HCT116 (cell line): ENCODE measurements around the gene FBXW8. TPM values are rescaled to one million over a fixed set of nuclear protein-coding genes. Genes with fewer than 3 reads are reported as not detected.

Experiments
- ATAC-seq: fragments of 200-7000 bp; cut with Tn5 transposase; 2 replicates; pipeline ENCODE4 v1.9.1; 2020; ENCODE audit warnings: mild to moderate bottlenecking, moderate library complexity
- BruUV-seq: library from RNA; stranded (reverse); fragments of 400-500 nt; replicated peaks from 2 replicates; lab custom pipeline; 2021; lab: Mats Ljungman, UMichigan
- CTCF ChIA-PET: fragments of 300-600 bp; sonication (Branson Sonifier 250); formaldehyde crosslinking; loops from one replicate; lab custom pipeline; 2021; ENCODE audit warnings: antibody characterized with exemption; lab: Charles Lee
- POLR2A ChIA-PET: fragments of 300-600, 350-600 bp; sonication (Branson Sonifier 250); formaldehyde crosslinking; loops from one replicate; lab custom pipeline; 2021; ENCODE audit warnings: antibody characterized with exemption; lab: Charles Lee
- RAD21 ChIA-PET, 2 experiments: fragments of 300-600 bp; sonication (Branson Sonifier 250); formaldehyde crosslinking; loops; one replicate each; lab custom pipeline; 2023; ENCODE audit warnings: low total read pairs in 2 of 2; ENCODE audit not compliant: uncharacterized antibody in 2 of 2, unreplicated experiment in 2 of 2, low non-redundant PET in 1 of 2; lab: Charles Lee
- DNase-seq: peaks from one replicate; pipeline ENCODE4 v3.0.0-alpha.2; 2010; ENCODE audit warnings: low read depth, low spot score
- H2AFZ ChIP-seq: fragments of 200-600 bp; shearing (Covaris generic), sonication (generic); 2 replicates; pipeline ENCODE4 v1.6.1; 2017; ENCODE audit warnings: low read depth, mixed run types, mixed read lengths, antibody characterized with exemption, low read length; ENCODE audit not compliant: poor library complexity, severe bottlenecking
- H3K27ac ChIP-seq: 2 replicates; pipeline ENCODE4 v1.5.1; 2012; ENCODE audit warnings: low read depth, low read length
- H3K27me3 ChIP-seq: fragments of 200-600 bp; sonication (generic); 2 replicates; pipeline ENCODE4 v1.6.1; 2016; ENCODE audit warnings: mixed run types, low read length, mixed read lengths; ENCODE audit not compliant: insufficient read depth
- H3K36me3 ChIP-seq, 2 experiments: fragments of 200-500 bp in 1 of 2; fragments of 200-600 bp in 1 of 2; sonication (Bioruptor generic) in 1 of 2; sonication (generic) in 1 of 2; 2 replicates each; pipeline versions ENCODE4 v1.5.1 to v1.6.1; 2014 to 2016; ENCODE audit warnings: low read length in 2 of 2, inconsistent platforms in 1 of 2, mixed read lengths in 1 of 2, mixed run types in 1 of 2; ENCODE audit not compliant: insufficient read depth in 2 of 2, control insufficient read depth in 1 of 2
- H3K4me1 ChIP-seq, 2 experiments: fragments of 200-600 bp in 1 of 2; sonication (generic) in 1 of 2; 2 replicates each; pipeline versions ENCODE4 v1.5.1 to v1.6.1; 2012 to 2017; ENCODE audit warnings: low read length in 2 of 2, inconsistent platforms in 1 of 2, mild to moderate bottlenecking in 1 of 2, mixed read lengths in 1 of 2, mixed run types in 1 of 2, moderate library complexity in 1 of 2; ENCODE audit not compliant: insufficient read depth in 2 of 2, control insufficient read depth in 1 of 2
- H3K4me2 ChIP-seq: fragments of 200-600 bp; sonication (generic); 2 replicates; pipeline ENCODE4 v1.6.1; 2017; ENCODE audit warnings: mixed run types, low read length, mixed read lengths
- H3K4me3 ChIP-seq, 2 experiments: fragments of 200-600 bp in 1 of 2; sonication (generic) in 1 of 2; replicated peaks in 1 of 2; 2 replicates each; pipeline ENCODE4 v1.5.1; 2011 to 2016; ENCODE audit warnings: low read length in 2 of 2, control low read depth in 1 of 2, low read depth in 1 of 2, mild to moderate bottlenecking in 1 of 2, mixed read lengths in 1 of 2, mixed run types in 1 of 2
- H3K79me2 ChIP-seq: fragments of 200-600 bp; sonication (generic); 2 replicates; pipeline ENCODE4 v1.6.1; 2017; ENCODE audit warnings: mild to moderate bottlenecking, mixed run types, low read length, moderate library complexity, mixed read lengths; ENCODE audit not compliant: insufficient read depth
- H3K9ac ChIP-seq: fragments of 200-600 bp; sonication (generic); 2 replicates; pipeline ENCODE4 v1.6.1; 2016; ENCODE audit warnings: low read length, mixed read lengths
- H3K9me2 ChIP-seq: fragments of 200-600 bp; sonication (generic), shearing (Covaris generic); 2 replicates; pipeline ENCODE4 v1.6.1; 2017; ENCODE audit warnings: mixed run types, mild to moderate bottlenecking, moderate library complexity; ENCODE audit not compliant: insufficient read depth
- H3K9me3 ChIP-seq, 2 experiments: fragments of 200-500 bp in 1 of 2; fragments of 200-600 bp in 1 of 2; sonication (Bioruptor generic) in 1 of 2; sonication (generic) in 1 of 2; 2 replicates each; pipeline ENCODE4 v1.6.1; 2014 to 2017; ENCODE audit warnings: low read length in 2 of 2, mixed read lengths in 2 of 2, inconsistent platforms in 1 of 2, low read depth in 1 of 2, mild to moderate bottlenecking in 1 of 2, mixed run types in 1 of 2, moderate library complexity in 1 of 2; ENCODE audit not compliant: control insufficient read depth in 1 of 2, insufficient read depth in 1 of 2
- H4K20me1 ChIP-seq: fragments of 200-600 bp; sonication (generic), shearing (Covaris generic); 2 replicates; pipeline ENCODE4 v1.6.1; 2017; ENCODE audit warnings: mixed run types, mild to moderate bottlenecking, moderate library complexity; ENCODE audit not compliant: insufficient read depth
- CBX3 ChIP-seq: IDR thresholded peaks from 2 replicates; pipeline ENCODE4 v1.6.1; 2012; ENCODE audit warnings: low read depth
- CTCF ChIP-seq, 3 experiments: fragments of 200-600 bp in 1 of 3; sonication (generic) in 1 of 3; IDR thresholded peaks in 2 of 3; conservative IDR thresholded peaks in 1 of 3; 2 replicates each; pipeline ENCODE4 v1.5.1; 2012 to 2017; ENCODE audit warnings: low read depth in 2 of 3, low read length in 2 of 3, antibody characterized with exemption in 1 of 3, borderline replicate concordance in 1 of 3, control low read depth in 1 of 3, mild to moderate bottlenecking in 1 of 3, mixed read lengths in 1 of 3, mixed run types in 1 of 3, moderate library complexity in 1 of 3; ENCODE audit not compliant: insufficient read depth in 1 of 3
- EZH2 ChIP-seq: fragments of 200-600 bp; sonication (generic); IDR thresholded peaks from 2 replicates; pipeline ENCODE4 v1.6.1; 2017; ENCODE audit warnings: antibody characterized with exemption, mixed run types
- FOSL1 ChIP-seq: IDR thresholded peaks from 2 replicates; pipeline ENCODE4 v1.6.1; 2012; ENCODE audit warnings: low read depth
- JUND ChIP-seq: IDR thresholded peaks from 2 replicates; pipeline ENCODE4 v1.6.1; 2012
- RAD21 ChIP-seq: IDR thresholded peaks from 2 replicates; pipeline ENCODE4 v1.6.1; 2012; ENCODE audit warnings: low read depth, mild to moderate bottlenecking
- SIN3A ChIP-seq: IDR thresholded peaks from 2 replicates; pipeline ENCODE4 v1.6.1; 2012; ENCODE audit warnings: low read depth
- SP1 ChIP-seq: IDR thresholded peaks from 2 replicates; pipeline ENCODE4 v1.6.1; 2012; ENCODE audit warnings: low read depth
- SRF ChIP-seq: IDR thresholded peaks from 2 replicates; pipeline ENCODE4 v1.6.1; 2012; ENCODE audit warnings: low read depth
- ZFX ChIP-seq: fragments of 450-650 bp; IDR thresholded peaks from 2 replicates; pipeline ENCODE4 v1.6.1; 2017
- intact Hi-C: fragments of 100-400 bp; cut with micrococcal nuclease; formaldehyde crosslinking; loops from 2 replicates; pipeline ENCODE4 v1.10.0; 2022
- total RNA-seq: library from RNA; stranded (reverse); gene quantifications from one replicate; pipeline ENCODE4 v1.2.1, GENCODE V29; 2021; ENCODE audit not compliant: unreplicated experiment
- TF ChIP-seq, protein P1 (sequence below): IDR thresholded peaks from 2 replicates; pipeline ENCODE4 v1.6.1; 2012
- TF ChIP-seq, protein P2 (sequence below): IDR thresholded peaks from 2 replicates; pipeline ENCODE4 v1.6.1; 2011; ENCODE audit warnings: mild to moderate bottlenecking, low read length, moderate library complexity; ENCODE audit not compliant: insufficient replicate concordance; ENCODE audit errors: extremely low read depth

FBXW8 gene
- total RNA-seq, 1 experiment from 2014 or later, result 14.6 TPM

- H3K4me1 ChIP-seq, result peaks cover 13 to 22% of the 10 kb centered on the region in 2 experiments
- no peak for TF ChIP-seq RAD21
- no peak for TF ChIP-seq CBX3
- no peak for TF ChIP-seq SP1
- no peak for TF ChIP-seq SRF
- TF ChIP-seq EZH2, result no peak
- TF ChIP-seq ZFX, result no peak
- no peak for TF ChIP-seq CTCF (IDR thresholded peaks at IDR 0.05 in 2 of 3, conservative IDR thresholded peaks at IDR 0.05 in 1 of 3; ENCODE audit: borderline replicate concordance in 1 of 3, insufficient read depth in 1 of 3, low read depth in 2 of 3, low read length in 2 of 3)
- TF ChIP-seq SIN3A, result no peak
- TF ChIP-seq, protein P1, sequence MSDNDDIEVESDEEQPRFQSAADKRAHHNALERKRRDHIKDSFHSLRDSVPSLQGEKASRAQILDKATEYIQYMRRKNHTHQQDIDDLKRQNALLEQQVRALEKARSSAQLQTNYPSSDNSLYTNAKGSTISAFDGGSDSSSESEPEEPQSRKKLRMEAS, result no peak
- TF ChIP-seq, protein P2, sequence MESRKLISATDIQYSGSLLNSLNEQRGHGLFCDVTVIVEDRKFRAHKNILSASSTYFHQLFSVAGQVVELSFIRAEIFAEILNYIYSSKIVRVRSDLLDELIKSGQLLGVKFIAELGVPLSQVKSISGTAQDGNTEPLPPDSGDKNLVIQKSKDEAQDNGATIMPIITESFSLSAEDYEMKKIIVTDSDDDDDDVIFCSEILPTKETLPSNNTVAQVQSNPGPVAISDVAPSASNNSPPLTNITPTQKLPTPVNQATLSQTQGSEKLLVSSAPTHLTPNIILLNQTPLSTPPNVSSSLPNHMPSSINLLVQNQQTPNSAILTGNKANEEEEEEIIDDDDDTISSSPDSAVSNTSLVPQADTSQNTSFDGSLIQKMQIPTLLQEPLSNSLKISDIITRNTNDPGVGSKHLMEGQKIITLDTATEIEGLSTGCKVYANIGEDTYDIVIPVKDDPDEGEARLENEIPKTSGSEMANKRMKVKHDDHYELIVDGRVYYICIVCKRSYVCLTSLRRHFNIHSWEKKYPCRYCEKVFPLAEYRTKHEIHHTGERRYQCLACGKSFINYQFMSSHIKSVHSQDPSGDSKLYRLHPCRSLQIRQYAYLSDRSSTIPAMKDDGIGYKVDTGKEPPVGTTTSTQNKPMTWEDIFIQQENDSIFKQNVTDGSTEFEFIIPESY, result no peak
- TF ChIP-seq JUND, result no peak
- no peak for TF ChIP-seq FOSL1
- ChIA-PET RAD21 (no interaction called here), CTCF (no interaction called here), POLR2A (no interaction called here)
- no peak overlapping the region for H3K4me3 ChIP-seq
- H3K36me3 ChIP-seq, result no peaks in the 10 kb centered on the region
- no TSS peak for BruUV-seq
- H4K20me1 ChIP-seq, result no peaks in the 10 kb centered on the region
- DNase-seq (no peak), ATAC-seq (no peak)
- intact Hi-C loops, result no loop called here
- H3K9me3 ChIP-seq, result no peaks in the 10 kb centered on the region
- H3K9ac ChIP-seq, result no peak overlapping the region
- no peaks in the 10 kb centered on the region for H3K9me2 ChIP-seq
- H2AFZ ChIP-seq, result no peak overlapping the region
- H3K27me3 ChIP-seq, result no peaks in the 10 kb centered on the region
- H3K4me2 ChIP-seq, result no peak overlapping the region
- no peaks in the 10 kb centered on the region for H3K79me2 ChIP-seq
- no peak overlapping the region for H3K27ac ChIP-seq
Measured at GRCh38 chr12:116862167-116862566, 48.6 kb upstream of the FBXW8 start.
